ENCODE measurements around the gene ACAP3.
A peak's percentile ranks its signal among the peaks of the same experiment; 100 is the strongest.

The ACAP3 gene

DNA sequence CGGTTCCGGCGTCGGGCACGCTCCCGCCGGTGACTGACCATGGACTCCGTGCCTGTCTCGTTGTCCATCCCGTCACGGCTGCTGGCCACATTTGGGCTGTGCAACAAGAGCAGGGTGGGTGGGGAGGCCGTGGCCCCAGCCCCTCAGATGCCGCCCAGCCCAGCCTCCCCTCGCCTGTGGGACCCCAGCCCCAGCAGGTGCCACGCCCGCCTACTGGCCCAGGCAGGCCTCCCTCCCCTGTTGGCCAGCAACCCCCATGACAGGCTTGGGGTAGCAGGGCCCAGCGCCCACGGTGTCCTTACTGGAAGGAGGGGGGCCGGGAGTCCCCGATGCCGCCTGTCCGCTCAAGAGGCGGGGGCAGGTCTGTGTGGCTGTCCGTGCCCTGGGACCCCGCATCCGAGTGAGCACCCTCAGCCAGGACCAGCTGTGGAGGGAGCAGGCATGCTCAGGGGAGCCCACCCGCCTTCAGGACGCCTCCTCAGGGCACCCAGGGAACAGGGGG, 34.4 kb upstream of the ACAP3 start:
- TF ChIP-seq, protein P1, sequence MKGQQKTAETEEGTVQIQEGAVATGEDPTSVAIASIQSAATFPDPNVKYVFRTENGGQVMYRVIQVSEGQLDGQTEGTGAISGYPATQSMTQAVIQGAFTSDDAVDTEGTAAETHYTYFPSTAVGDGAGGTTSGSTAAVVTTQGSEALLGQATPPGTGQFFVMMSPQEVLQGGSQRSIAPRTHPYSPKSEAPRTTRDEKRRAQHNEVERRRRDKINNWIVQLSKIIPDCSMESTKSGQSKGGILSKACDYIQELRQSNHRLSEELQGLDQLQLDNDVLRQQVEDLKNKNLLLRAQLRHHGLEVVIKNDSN (IDR thresholded peaks at IDR 0.05): no peak
- TF ChIP-seq ZBTB7A (IDR thresholded peaks at IDR 0.05; ENCODE audit: low read depth) (no peak), EGR1 (IDR thresholded peaks at IDR 0.05) (no peak), CREB1 (IDR thresholded peaks at IDR 0.05; ENCODE audit: low read depth) (no peak), CEBPB (IDR thresholded peaks at IDR 0.05) (no peak), NFIC (IDR thresholded peaks at IDR 0.05) (no peak)

DNA sequence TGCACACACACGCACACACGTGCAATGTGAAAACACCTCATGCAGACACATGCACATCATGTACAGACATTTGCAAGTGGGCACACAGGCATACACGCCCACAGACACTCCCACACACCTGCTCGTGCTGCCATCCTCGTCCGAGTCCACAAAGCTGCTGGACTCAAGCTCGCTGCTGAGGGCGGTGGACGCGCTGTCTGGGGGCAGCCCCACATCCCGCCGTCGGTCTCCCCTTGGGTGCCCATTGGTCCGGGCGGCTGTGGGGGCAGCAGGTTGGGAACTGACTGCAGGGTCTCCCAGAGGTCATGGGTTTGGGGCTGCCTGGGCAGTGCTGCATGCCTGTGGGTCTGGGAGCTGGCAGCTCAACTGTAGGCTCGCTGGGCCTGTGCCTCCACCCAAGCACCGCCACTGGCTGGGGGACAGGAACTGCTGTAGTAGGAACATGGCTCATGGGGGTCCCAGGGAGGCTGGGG, 33.9 kb upstream of the ACAP3 start:
- no peak for TF ChIP-seq ZBTB7A (IDR thresholded peaks at IDR 0.05; ENCODE audit: low read depth)

DNA sequence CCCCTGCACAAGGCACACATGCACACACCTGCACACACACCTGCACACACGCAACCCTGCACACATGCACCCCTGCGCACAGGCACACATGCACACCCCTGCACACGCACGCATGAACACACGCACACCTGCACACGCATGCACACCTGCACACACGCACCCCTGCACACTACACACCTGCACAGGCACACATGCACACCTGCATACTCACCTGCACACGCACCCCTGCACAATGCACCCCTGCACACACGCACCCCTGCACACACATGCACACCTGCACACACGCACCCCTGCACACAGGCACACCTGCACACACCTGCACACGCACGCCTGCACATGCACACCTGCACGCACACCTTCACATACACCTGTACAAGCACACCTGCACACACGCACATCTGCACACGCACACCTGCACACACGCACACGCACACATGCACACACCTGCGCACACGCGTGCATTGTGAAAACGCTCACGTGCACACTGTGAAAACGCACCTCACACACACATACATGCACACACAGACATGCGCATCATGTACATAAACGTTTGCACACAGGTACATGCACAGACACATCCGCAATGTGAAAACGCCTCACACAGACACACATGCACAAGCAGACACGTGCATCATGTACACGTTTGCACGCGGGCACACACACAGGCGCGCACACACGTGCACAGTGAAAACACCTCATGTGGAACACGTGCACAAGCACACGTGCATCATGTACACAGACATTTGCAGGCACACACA, 33.2 kb upstream of the ACAP3 start:
- TF ChIP-seq TAF1 (IDR thresholded peaks at IDR 0.05; ENCODE audit: low read depth) (no peak), EGR1 (IDR thresholded peaks at IDR 0.05) (no peak), ZBTB7A (IDR thresholded peaks at IDR 0.05; ENCODE audit: low read depth) (no peak), TEAD4 (IDR thresholded peaks at IDR 0.05) (no peak), TCF12 (IDR thresholded peaks at IDR 0.05; ENCODE audit: low read depth) (no peak), NFIC (IDR thresholded peaks at IDR 0.05) (no peak), YY1 (IDR thresholded peaks at IDR 0.05; ENCODE audit: low read depth) (no peak), EP300 (IDR thresholded peaks at IDR 0.05; ENCODE audit: borderline replicate concordance) (no peak), FOXM1 (IDR thresholded peaks at IDR 0.05; ENCODE audit: borderline replicate concordance, low read depth) (no peak)
- TF ChIP-seq, protein P2, sequence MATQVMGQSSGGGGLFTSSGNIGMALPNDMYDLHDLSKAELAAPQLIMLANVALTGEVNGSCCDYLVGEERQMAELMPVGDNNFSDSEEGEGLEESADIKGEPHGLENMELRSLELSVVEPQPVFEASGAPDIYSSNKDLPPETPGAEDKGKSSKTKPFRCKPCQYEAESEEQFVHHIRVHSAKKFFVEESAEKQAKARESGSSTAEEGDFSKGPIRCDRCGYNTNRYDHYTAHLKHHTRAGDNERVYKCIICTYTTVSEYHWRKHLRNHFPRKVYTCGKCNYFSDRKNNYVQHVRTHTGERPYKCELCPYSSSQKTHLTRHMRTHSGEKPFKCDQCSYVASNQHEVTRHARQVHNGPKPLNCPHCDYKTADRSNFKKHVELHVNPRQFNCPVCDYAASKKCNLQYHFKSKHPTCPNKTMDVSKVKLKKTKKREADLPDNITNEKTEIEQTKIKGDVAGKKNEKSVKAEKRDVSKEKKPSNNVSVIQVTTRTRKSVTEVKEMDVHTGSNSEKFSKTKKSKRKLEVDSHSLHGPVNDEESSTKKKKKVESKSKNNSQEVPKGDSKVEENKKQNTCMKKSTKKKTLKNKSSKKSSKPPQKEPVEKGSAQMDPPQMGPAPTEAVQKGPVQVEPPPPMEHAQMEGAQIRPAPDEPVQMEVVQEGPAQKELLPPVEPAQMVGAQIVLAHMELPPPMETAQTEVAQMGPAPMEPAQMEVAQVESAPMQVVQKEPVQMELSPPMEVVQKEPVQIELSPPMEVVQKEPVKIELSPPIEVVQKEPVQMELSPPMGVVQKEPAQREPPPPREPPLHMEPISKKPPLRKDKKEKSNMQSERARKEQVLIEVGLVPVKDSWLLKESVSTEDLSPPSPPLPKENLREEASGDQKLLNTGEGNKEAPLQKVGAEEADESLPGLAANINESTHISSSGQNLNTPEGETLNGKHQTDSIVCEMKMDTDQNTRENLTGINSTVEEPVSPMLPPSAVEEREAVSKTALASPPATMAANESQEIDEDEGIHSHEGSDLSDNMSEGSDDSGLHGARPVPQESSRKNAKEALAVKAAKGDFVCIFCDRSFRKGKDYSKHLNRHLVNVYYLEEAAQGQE (IDR thresholded peaks at IDR 0.05; ENCODE audit: low read depth): no peak
- TF ChIP-seq, protein P1 (IDR thresholded peaks at IDR 0.05): no peak

DNA sequence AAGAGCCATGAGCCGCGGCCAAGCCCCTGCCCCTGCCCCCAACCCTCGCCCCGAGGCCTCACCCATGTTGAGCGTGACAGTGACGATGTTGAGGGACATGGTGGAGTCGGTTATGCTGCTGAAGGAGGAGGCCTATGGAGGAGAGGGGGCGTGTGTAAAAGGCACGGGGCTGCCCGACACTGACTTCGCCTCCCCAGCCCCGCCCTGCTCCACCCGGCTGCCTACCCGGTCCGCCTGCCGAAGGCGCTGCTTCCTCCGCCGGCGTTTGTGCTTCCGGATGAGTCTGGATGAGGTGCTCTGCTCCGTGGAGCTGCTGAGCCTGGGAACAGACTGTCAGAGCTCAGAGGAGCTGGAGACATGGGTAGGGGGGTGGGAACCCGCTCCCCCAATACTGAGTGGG, 32.5 kb upstream of the ACAP3 start:
- TF ChIP-seq EP300 (IDR thresholded peaks at IDR 0.05; ENCODE audit: borderline replicate concordance): no peak

DNA sequence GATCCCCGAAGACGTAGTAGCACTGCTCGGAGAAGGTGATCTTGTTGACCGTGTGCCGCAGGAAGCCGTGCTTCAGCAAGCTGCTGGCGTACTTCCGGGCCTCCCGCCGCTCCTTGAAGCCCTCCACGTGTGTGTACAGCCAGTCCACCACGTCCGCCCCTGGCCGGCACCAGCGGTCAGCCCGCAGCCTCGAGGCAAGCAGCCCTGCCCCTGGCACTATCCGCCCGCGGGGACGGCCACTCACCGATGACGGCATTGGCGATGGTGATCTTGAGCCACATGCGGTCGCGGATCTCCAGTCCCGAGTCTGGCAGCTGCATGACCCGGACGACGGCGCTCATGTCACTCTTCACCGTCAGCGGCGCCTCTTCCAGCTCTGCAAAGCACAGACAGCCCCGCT, 30.5 kb upstream of the ACAP3 start:
- TF ChIP-seq EP300 (IDR thresholded peaks at IDR 0.05; ENCODE audit: borderline replicate concordance): no peak
- TF ChIP-seq, protein P3, sequence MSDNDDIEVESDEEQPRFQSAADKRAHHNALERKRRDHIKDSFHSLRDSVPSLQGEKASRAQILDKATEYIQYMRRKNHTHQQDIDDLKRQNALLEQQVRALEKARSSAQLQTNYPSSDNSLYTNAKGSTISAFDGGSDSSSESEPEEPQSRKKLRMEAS (IDR thresholded peaks at IDR 0.05): 0 out of 2 replicates have a peak, but pooled peaks have one; percentile 15

DNA sequence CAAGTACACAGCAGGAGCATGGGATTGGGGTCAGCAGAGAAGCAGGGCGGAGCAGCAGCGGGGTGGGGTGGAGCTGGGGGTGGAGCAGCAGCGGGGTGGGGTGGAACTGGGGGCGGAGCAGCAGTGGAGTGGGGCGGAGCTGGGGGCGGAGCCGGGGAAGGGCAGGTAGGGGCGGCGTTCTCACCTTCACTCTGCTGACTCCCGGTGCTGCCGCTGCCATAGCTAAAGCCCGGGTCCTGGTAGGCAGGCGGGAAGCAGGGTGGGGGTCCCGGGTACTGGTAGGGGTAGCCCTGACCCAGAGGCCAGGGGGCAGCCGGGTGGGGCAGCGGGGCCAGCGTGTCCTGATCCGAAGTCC, 30.0 kb upstream of the ACAP3 start:
- TF ChIP-seq, protein P1 (IDR thresholded peaks at IDR 0.05): no peak
- no peak for TF ChIP-seq EGR1 (IDR thresholded peaks at IDR 0.05)
- no peak for TF ChIP-seq TCF12 (IDR thresholded peaks at IDR 0.05; ENCODE audit: low read depth)
- no peak for TF ChIP-seq TAF1 (IDR thresholded peaks at IDR 0.05; ENCODE audit: low read depth)
- no peak for TF ChIP-seq RAD21 (IDR thresholded peaks at IDR 0.05; ENCODE audit: low read depth)

DNA sequence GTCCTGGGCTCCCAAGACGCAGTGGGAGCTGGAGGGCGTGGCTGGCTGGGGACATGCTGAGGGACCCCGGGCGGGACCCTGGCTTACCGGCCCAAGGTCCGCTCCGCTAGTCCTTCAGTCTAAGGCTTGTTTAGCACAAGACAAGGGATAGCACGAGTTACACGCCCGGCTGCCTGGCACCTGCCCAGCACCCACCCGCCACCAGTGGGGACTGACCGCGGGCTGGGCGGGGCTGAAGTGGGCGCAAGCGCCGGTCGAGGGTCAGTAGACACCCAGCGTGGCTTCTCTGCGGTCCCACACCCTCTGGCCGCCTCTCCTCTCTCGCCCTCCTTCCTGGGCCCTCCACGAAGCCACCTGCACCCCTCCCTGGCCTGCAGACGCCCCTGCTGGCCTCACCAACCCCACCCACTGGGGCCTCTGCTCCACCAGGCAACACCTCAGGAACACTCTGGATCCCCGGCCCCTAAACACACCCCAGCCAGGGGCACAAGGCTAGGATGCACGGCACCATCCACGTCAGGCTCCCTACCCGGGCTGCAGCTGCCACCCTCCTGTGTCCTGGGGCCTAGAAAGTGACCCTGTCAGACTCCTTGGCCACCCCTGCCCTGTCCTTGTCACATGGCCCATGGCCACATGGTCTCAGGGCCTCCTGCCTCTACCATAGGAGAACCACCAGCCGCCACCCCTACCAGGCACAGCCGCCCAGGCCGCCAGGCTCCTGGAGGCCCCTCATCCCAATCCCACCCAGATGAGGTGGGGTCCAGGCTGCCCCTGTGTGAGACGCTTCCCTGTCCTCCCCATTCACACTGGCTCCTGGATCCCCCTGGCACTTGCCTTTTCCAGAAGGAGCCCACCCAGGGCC, 29.4 kb upstream of the ACAP3 start:
- TF ChIP-seq YY1 (IDR thresholded peaks at IDR 0.05; ENCODE audit: low read depth) (no peak), TCF12 (IDR thresholded peaks at IDR 0.05; ENCODE audit: low read depth) (no peak), EP300 (IDR thresholded peaks at IDR 0.05; ENCODE audit: borderline replicate concordance) (no peak), NFIC (IDR thresholded peaks at IDR 0.05) (no peak), TEAD4 (IDR thresholded peaks at IDR 0.05) (no peak), EGR1 (IDR thresholded peaks at IDR 0.05) (no peak), TAF1 (IDR thresholded peaks at IDR 0.05; ENCODE audit: low read depth) (no peak), RAD21 (IDR thresholded peaks at IDR 0.05; ENCODE audit: low read depth) (no peak), CREB1 (IDR thresholded peaks at IDR 0.05; ENCODE audit: low read depth) (no peak), CEBPB (IDR thresholded peaks at IDR 0.05) (no peak), ZBTB7A (IDR thresholded peaks at IDR 0.05; ENCODE audit: low read depth) (no peak), FOXM1 (IDR thresholded peaks at IDR 0.05; ENCODE audit: borderline replicate concordance, low read depth) (no peak)
- TF ChIP-seq, protein P1 (IDR thresholded peaks at IDR 0.05): no peak
- TF ChIP-seq, protein P3 (IDR thresholded peaks at IDR 0.05): no peak
- TF ChIP-seq, protein P2 (IDR thresholded peaks at IDR 0.05; ENCODE audit: low read depth): no peak

Data from Ishikawa (cell line).